Fibroblast of the aortic adventitia (primary cell): ENCODE measurements around the gene CD300H. TPM values are rescaled to one million over a fixed set of nuclear protein-coding genes. Genes with fewer than 3 reads are reported as not detected.

ENCODE experiments used
- DNase-seq: peaks from one replicate; pipeline ENCODE4 v3.0.0-alpha.2; 2010; ENCODE audit warnings: low read depth
- H3K4me3 ChIP-seq: 2 replicates; pipeline ENCODE4 v1.5.1; 2011; ENCODE audit warnings: low read depth, mild to moderate bottlenecking, control low read depth, low read length, moderate library complexity
- CTCF ChIP-seq: IDR thresholded peaks from 2 replicates; pipeline ENCODE4 v1.5.1; 2011; ENCODE audit warnings: mild to moderate bottlenecking, low read length, control low read depth, inconsistent platforms; ENCODE audit not compliant: insufficient read depth
- total RNA-seq: library from RNA; depleted of rRNA; stranded (reverse); fragments of >200 nt; gene quantifications from 2 replicates; pipeline ENCODE4 v1.2.3, GENCODE V29; 2012; ENCODE audit warnings: low replicate concordance

The CD300H gene
- total RNA-seq, 1 donor = not detected

- no peak overlapping the region for H3K4me3 ChIP-seq
- TF ChIP-seq CTCF = no peak
- no peak for DNase-seq
Observed at GRCh38 chr17:74591503-74591902, 24.2 kb upstream of the CD300H start.

DNA sequence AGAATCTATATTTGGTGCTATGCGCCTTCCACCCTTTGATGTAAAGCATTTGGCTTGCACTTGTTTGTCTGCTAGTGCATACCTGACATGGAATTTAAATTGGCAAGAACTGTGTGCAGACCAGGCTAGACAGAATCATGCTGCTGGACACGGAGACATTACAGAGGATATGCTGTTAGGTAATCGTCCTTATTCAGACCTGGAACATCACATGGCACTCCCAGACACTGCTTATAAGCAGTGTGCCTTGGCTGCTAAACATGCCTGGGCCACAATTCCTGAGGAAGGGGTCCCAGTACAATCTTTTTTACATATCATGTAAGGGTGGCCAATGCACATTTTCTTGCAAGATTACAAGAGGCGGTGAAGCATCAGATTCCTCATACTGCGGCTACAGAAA is 18.4 kb upstream of the CD300H start:
- DNase-seq = no peak
- no peak overlapping the region for H3K4me3 ChIP-seq
- TF ChIP-seq CTCF = no peak

DNA sequence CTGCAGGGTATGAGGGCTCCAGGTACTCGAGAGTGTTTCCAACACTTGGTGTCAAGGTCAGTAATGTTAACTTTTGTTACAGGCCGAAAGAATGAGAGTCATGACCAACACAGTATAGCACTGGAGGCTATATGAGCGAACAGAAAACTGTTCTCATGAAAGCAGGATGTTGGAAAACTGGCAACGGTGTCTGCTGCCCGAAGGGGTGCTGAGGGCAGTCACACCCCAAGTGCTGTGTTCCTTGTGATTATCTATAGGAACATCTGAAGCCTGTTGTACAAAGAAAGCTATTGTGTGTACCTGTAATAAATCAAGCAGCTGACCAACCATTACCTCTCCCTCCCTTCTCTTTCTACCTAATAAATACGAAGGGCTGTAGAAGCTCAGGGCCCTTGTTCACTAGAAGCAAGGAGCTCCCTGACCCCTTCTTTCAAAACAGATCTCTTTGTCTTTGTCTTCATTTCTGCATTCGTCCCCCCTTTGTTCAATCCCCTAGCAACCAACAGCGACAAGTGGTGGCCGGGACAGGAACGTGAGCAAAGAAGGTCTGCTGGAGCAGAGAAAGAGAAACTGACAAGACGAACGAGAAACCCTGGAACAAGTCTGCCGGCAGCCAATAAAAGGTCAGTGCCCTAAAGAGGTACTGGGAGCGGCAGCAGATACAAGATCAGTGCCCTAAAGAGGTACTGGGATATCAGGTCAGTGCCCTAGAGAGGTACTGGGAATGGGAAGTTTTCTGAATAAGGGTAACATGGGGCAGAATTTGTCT is 17.2 kb upstream of the CD300H start:
- no peak for TF ChIP-seq CTCF
- DNase-seq = no peak
- H3K4me3 ChIP-seq = no peak overlapping the region

- DNase-seq = no peak
- no peak for TF ChIP-seq CTCF
Observed at GRCh38 chr17:74582633-74583032, 15.3 kb upstream of the CD300H start.

GRCh38 chr17:74579900-74580299 is 12.6 kb upstream of the CD300H start:
- no peak for TF ChIP-seq CTCF
- no peak for DNase-seq
- no peak overlapping the region for H3K4me3 ChIP-seq

More at GRCh38 chr17:74582633-74583032, 15.3 kb upstream of the CD300H start:
- H3K4me3 ChIP-seq = no peak overlapping the region

DNA sequence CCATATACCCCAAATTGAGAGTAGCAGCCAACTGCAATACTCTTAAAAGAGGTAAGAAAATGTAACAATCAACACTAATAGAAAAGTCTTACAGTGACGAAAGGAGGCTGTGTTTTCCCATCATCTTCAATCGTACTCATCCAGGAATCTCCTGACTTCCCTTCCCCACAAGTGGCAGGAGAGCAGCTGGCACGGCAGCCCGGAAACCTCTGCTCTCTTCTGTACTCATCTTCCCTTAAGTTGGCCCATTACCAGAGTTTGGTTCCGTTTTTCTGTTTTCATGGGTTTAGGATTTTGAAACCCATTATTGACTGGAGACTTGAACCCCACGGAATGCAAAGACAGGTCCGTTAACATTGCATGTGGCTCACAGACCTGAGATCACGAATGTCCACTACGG is 11.7 kb upstream of the CD300H start:
- TF ChIP-seq CTCF = no peak
- DNase-seq = no peak

More for the DNA sequence above, 11.7 kb upstream of the CD300H start:
- no peak overlapping the region for H3K4me3 ChIP-seq
